ENCODE data around the gene CHID1.

CHID1 gene

DNA sequence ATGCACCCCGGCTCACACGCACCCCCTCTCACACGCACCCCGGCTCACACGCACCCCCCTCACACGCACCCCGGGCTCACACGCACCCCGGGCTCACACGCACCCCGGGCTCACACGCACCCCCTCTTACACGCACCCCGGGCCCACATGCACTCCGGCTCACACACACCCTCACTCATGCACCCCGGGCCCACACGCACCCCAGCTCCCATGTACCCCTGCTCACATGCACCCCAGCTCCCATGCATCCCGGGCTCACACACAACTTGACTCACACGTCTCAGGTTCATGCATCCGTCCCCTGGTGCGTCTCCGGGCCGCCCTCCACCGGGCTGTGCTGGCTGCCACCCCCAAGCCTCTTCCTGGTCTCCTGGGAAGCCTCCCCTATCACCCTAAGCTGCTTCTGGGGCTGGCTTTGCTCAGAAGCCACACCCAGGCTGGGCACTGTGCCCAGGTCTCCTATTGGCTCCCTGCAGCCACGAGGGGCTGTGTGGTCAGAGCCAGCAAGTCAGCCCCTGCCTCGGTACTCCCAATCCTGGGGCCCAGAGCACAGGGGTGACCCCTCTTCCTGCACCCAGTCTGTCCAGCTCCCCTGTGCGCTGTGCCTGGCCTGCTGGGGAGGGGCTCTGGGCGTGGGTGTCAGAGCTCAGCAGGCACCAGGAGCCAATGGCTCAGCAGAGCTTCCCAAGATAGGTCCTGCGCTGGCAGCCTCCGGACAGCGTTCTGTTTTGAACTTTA, 51.0 kb downstream of the CHID1 start:
- DNase-seq (ENCODE audit: extremely low read depth, insufficient read length) = no peak
- H3K4me3 ChIP-seq (replicated peaks; ENCODE audit: low read depth, low read length) = no peak overlapping the region
- TF ChIP-seq, protein P1, sequence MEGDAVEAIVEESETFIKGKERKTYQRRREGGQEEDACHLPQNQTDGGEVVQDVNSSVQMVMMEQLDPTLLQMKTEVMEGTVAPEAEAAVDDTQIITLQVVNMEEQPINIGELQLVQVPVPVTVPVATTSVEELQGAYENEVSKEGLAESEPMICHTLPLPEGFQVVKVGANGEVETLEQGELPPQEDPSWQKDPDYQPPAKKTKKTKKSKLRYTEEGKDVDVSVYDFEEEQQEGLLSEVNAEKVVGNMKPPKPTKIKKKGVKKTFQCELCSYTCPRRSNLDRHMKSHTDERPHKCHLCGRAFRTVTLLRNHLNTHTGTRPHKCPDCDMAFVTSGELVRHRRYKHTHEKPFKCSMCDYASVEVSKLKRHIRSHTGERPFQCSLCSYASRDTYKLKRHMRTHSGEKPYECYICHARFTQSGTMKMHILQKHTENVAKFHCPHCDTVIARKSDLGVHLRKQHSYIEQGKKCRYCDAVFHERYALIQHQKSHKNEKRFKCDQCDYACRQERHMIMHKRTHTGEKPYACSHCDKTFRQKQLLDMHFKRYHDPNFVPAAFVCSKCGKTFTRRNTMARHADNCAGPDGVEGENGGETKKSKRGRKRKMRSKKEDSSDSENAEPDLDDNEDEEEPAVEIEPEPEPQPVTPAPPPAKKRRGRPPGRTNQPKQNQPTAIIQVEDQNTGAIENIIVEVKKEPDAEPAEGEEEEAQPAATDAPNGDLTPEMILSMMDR (IDR thresholded peaks at IDR 0.05; ENCODE audit: insufficient read depth, low read length, poor library complexity, severe bottlenecking) = no peak
- no peaks in the 10 kb centered on the region for H3K27me3 ChIP-seq (replicated peaks; ENCODE audit: control insufficient read depth, insufficient read depth, low read length)
- H3K36me3 ChIP-seq (ENCODE audit: control insufficient read depth, insufficient read depth, low read length) = no peaks in the 10 kb centered on the region

DNA sequence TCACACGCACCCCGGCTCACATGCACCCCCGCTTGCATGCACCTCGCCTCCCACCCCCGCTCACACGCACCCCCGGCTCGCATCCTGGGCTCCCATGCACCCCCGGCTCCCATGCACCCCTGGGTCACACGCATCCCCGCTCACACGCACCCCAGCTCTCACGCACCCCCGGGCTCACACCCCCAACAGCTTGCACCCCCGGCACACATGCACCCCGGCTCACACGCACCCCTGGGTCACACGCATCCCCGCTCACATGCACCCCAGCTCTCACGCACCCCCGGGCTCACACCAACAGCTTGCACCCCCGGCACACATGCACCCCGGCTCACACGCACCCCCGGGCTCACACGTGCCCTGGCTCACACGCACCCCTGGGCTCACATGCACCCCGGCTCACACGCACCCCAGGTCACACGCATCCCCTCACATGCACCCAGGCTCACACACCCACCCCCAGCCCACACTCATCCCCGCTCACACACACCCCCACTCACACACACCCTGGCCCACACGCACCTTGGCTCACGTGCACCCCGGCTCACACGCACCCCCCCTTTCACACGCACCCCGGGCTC, 51.8 kb downstream of the CHID1 start:
- H3K27me3 ChIP-seq (replicated peaks; ENCODE audit: control insufficient read depth, insufficient read depth, low read length) = no peaks in the 10 kb centered on the region
- no peaks in the 10 kb centered on the region for H3K36me3 ChIP-seq (ENCODE audit: control insufficient read depth, insufficient read depth, low read length)
- TF ChIP-seq, protein P1 (IDR thresholded peaks at IDR 0.05; ENCODE audit: insufficient read depth, low read length, poor library complexity, severe bottlenecking) = no peak

DNA sequence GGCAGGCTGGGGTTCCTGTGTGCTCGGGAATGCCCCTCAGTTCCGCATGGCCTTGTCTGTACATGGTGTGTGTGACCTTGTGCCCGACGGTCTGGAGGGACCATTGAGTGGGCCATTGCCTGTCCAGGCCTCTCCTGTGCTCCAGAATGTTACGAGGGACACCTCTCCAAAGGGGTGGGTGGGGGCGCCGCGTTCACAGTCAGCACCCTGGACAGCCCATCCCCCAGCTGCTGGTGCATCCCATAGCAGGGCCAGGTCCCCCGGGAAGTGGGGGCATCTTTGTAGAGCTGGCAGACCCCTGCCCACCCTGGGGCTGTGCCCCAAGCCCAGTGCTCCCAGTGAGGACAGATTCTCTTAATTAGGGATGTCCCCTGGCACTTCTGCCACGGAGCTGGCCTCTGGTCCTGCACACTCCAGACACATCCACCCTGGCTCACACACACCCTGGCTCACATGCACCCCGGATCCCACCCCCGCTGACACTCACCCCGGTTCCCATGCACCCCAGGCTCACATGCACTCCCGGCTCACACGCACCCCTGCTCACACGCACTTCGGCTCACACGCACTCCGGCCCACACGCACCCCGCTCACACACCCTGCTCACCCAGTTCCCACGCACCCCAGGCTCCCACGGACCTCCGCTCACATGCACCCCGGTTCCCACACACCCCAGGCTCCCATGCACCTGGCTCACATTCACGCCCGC, 52.4 kb downstream of the CHID1 start:
- Histone ChIP-seq H3K36me3 (ENCODE audit: control insufficient read depth, insufficient read depth, low read length) (no peaks in the 10 kb centered on the region), H3K27me3 (replicated peaks; ENCODE audit: control insufficient read depth, insufficient read depth, low read length) (no peaks in the 10 kb centered on the region), H3K4me3 (replicated peaks; ENCODE audit: low read depth, low read length) (no peak overlapping the region)
- DNase-seq (ENCODE audit: extremely low read depth, insufficient read length) = no peak
- TF ChIP-seq, protein P1 (IDR thresholded peaks at IDR 0.05; ENCODE audit: insufficient read depth, low read length, poor library complexity, severe bottlenecking) = no peak

More for the DNA sequence above, 51.8 kb downstream of the CHID1 start:
- H3K4me3 ChIP-seq (replicated peaks; ENCODE audit: low read depth, low read length) = no peak overlapping the region
- DNase-seq (ENCODE audit: extremely low read depth, insufficient read length) = no peak

DNA sequence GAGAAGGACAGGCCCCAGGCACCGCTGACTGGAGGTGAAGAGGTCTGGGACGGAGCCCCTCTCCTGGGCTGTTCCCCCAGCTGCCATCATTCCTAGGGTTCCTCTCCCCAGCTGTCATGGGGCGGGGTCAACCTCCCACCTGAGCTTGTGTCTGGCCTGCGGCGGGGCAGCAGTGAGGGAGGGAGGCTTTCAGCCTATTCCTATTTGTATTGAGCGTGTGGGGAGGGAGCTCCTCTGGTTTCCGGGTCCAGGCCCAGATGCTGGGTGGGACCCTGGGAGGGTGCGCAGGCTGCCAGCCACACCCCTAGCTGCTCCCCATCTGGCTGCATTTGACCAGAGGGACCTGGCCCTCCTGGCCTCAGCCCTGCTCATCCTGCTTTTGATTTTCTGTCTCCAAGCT, 54.2 kb downstream of the CHID1 start:
- TF ChIP-seq, protein P1 (IDR thresholded peaks at IDR 0.05; ENCODE audit: insufficient read depth, low read length, poor library complexity, severe bottlenecking) = no peak
- Histone ChIP-seq H3K36me3 (ENCODE audit: control insufficient read depth, insufficient read depth, low read length) (no peaks in the 10 kb centered on the region), H3K27me3 (replicated peaks; ENCODE audit: control insufficient read depth, insufficient read depth, low read length) (no peaks in the 10 kb centered on the region; the same call in 1 of the 2 replicates), H3K4me3 (replicated peaks; ENCODE audit: low read depth, low read length) (no peak overlapping the region)
- DNase-seq (ENCODE audit: extremely low read depth, insufficient read length) = no peak

DNA sequence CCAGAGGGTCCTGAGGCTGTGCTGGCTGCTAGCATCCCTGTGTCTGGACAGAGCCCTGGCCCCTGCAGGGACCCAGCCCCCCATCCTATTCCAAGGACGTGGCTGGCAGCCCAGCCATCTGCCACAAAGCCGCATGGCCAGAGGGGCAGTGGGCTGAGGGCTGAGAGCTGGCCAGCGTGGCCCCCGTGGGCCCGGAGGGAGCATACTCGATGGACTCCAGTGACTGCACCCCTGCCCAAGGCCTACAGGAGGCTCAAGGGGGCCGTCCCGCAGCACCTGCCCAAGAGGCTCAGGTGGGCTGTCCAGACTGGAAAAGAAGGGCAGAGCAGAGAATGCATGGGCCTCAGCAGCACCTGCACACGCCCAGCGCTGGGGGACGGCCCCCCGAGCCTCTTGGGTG, 54.8 kb downstream of the CHID1 start:
- Histone ChIP-seq H3K36me3 (ENCODE audit: control insufficient read depth, insufficient read depth, low read length) (no peaks in the 10 kb centered on the region), H3K4me3 (replicated peaks; ENCODE audit: low read depth, low read length) (no peak overlapping the region), H3K27me3 (replicated peaks; ENCODE audit: control insufficient read depth, insufficient read depth, low read length) (no peaks in the 10 kb centered on the region; the same call in 1 of the 2 replicates)
- no peak for DNase-seq (ENCODE audit: extremely low read depth, insufficient read length)
- TF ChIP-seq, protein P1 (IDR thresholded peaks at IDR 0.05; ENCODE audit: insufficient read depth, low read length, poor library complexity, severe bottlenecking) = no peak
